ENCODE data around the gene CACNG4.
A peak's percentile ranks its signal among the peaks of the same experiment; 100 is the strongest.

CACNG4 gene

GRCh38 chr17:67051155-67051538, 86.6 kb downstream of the CACNG4 start:
- DNase-seq (ENCODE audit: low spot score) = no peak
- TF ChIP-seq, protein P1, sequence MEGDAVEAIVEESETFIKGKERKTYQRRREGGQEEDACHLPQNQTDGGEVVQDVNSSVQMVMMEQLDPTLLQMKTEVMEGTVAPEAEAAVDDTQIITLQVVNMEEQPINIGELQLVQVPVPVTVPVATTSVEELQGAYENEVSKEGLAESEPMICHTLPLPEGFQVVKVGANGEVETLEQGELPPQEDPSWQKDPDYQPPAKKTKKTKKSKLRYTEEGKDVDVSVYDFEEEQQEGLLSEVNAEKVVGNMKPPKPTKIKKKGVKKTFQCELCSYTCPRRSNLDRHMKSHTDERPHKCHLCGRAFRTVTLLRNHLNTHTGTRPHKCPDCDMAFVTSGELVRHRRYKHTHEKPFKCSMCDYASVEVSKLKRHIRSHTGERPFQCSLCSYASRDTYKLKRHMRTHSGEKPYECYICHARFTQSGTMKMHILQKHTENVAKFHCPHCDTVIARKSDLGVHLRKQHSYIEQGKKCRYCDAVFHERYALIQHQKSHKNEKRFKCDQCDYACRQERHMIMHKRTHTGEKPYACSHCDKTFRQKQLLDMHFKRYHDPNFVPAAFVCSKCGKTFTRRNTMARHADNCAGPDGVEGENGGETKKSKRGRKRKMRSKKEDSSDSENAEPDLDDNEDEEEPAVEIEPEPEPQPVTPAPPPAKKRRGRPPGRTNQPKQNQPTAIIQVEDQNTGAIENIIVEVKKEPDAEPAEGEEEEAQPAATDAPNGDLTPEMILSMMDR (IDR thresholded peaks at IDR 0.05; ENCODE audit: extremely low read depth, missing control alignments) = no peak

DNA sequence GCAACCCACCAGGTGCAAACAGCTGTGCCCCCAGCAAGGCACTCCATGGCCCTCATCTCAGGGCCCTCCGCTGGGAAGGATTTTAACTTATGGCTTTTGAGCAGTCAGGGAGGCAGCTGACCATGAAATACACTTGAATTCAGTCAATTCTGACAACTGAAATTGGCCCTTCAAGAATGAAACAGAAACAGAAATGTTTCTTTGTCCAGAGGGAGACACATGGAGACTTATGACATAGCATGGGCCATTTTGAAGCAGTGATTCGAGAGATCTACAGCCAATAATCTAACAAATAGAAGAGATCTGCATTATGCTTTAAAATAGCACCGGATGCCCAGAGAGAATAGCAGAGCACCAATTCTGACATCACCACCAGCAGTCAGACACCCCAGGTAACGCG, 87.3 kb downstream of the CACNG4 start:
- peak; percentile 44 for DNase-seq (ENCODE audit: low spot score)
- TF ChIP-seq, protein P1 (IDR thresholded peaks at IDR 0.05; ENCODE audit: extremely low read depth, missing control alignments) = no peak

GRCh38 chr17:67052720-67053437, 88.4 kb downstream of the CACNG4 start:
- no peak for DNase-seq (ENCODE audit: low spot score)
- TF ChIP-seq, protein P1 (IDR thresholded peaks at IDR 0.05; ENCODE audit: extremely low read depth, missing control alignments) = no peak

- TF ChIP-seq, protein P1 (IDR thresholded peaks at IDR 0.05; ENCODE audit: extremely low read depth, missing control alignments) = no peak
- DNase-seq (ENCODE audit: low spot score) = peak; percentile 5
These were observed 89.0 kb downstream of the CACNG4 start for GRCh38 chr17:67053438-67054000.

DNA sequence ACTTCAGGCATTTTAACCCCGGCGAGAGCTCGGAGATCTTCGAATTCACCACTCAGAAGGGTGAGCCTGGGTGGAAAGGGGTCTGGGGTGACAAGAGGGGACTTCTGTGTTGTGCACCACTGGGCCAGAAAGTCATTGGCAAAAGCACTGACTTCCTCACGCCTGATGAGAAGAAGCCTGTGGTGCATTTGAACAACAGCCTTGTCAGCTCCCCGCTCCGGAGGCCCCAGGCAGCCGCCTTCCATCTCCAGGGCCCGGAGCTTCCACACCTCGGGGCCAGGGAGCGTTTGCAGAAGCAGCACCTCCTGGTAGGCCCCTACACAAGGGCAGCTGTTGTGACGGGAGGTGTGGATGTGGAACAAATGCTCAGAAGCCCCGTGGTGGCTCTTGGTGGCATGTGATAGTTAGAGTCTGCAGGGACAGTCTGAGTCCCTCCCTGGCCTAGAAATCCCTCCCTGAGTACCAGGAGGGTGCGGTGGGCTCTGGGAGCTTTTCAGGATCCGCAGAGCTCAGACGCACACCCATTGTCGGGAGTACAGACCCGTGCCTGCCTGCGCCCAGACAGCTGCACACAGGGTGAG, 89.6 kb downstream of the CACNG4 start:
- no peak for DNase-seq (ENCODE audit: low spot score)
- TF ChIP-seq, protein P1 (IDR thresholded peaks at IDR 0.05; ENCODE audit: extremely low read depth, missing control alignments) = no peak

DNA sequence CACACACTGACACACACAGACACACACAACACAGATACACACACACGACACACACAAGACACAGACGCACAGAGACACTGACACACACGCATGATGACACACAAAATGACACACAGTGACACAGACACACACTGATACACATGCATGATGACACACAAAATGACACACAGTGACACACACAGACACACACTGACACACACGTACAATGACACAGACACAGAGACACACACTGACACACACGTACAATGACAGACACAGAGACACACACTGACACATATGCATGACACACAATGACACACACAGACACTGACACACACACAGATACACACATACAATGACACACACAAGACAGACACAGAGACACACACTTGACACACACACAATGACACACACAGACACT, 90.1 kb downstream of the CACNG4 start:
- TF ChIP-seq, protein P1 (IDR thresholded peaks at IDR 0.05; ENCODE audit: extremely low read depth, missing control alignments) = no peak
- DNase-seq (ENCODE audit: low spot score) = no peak

DNA sequence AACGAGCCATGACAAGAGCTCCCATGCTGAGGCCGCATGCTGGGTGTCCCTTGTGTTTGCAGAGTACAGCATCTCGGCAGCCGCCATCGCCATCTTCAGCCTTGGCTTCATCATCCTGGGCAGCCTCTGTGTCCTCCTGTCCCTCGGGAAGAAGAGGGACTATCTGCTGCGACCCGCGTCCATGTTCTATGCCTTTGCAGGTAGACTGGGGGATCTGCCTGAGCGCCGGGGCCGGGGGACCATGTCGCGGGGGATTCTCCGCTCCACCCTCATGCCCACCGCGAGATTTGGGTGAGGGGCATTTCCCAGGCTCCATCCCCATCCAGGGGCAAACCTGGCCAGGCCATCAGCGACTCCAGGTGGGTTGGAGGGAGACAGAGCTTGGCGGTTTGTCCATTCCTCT, 90.5 kb downstream of the CACNG4 start:
- no peak for DNase-seq (ENCODE audit: low spot score)
- TF ChIP-seq, protein P1 (IDR thresholded peaks at IDR 0.05; ENCODE audit: extremely low read depth, missing control alignments) = no peak

All from GM20000 (cell line).